Islet precursor cell (in vitro differentiated cells): Measurements from ENCODE around the gene HERC2.

Experiments
- DNase-seq: peaks from one replicate; pipeline ENCODE4 v3.0.0-alpha.2; 2018

HERC2 gene

DNA sequence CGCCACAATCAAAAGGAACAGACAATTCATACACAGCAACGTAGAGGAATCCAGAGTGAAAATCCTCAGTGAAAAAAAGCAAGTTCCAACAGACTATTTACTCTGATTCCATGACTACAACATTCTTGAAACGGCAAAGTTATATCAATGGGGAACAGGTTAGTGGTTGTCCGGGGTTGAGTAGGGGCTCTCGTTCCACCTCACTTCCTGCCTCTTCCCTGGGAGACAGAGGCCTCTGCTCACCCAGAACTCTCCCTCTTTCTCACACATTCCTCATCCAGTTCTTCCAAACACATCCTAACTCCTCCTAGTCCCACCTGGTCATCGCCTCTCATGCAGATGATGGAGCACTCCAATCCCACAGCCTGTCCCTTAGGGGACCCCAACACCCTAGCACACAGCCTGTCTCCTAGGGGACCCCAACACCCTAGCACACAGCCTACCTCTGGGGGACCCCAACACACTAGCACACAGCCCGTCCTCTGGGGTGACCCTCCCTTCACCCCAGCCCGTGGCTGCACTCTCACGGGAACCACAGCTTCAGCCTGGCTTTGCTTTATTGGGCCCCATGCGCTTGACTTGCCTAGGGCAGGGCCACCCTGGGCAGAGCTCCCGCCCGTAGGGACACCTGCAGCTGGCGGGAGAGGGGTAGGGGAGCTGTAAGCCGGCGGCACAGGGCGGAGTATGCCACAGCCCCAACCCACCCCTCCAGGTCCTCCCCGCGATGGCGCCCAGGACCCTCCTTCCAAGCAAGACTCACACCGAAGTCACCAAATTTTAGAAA is 228.0 kb downstream of the HERC2 start:
- no peak for DNase-seq

DNA sequence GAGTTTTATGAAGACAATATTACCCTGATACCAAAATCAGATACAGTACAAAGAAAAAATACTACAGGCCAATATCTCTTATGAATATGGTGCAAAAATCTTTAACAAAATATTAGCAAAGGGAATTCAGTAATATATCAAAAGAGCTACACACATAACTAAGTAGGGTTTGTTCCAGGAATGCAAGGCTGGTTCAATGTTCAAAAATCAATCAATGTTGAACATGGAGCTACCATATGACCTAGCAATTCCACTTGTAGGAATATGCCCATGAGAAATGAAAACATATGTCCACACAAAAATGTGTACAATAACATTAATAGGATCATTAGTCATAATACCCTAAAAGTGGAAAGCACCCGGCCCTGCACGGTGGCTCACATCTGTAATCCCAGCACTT is 230.7 kb downstream of the HERC2 start:
- no peak for DNase-seq

DNA sequence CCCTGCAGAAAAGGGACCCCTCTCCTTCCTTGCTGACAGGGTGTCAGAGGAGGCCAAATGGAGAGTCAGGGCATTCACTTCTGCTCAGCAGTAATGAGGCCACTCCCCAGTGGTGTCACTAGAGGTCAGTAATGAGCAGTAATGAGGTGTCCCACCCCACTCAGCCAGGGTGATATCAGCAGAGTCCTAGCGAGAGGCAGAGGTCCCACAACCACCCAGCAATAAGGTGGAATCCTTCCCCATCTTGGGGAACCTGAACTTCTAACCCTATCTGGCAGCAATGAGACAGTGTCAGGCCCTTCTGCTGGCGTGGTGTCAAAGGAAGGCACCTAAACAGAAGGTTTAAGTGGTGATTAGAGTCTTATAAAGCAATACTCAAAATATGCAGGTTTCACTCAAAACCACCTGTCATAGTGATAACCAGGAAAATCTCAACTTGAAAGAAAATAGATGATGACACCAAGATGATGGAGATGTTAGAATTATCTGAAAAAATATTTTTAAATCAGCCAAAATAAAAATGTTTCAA is 235.7 kb downstream of the HERC2 start:
- peak; percentile 81 for DNase-seq

DNA sequence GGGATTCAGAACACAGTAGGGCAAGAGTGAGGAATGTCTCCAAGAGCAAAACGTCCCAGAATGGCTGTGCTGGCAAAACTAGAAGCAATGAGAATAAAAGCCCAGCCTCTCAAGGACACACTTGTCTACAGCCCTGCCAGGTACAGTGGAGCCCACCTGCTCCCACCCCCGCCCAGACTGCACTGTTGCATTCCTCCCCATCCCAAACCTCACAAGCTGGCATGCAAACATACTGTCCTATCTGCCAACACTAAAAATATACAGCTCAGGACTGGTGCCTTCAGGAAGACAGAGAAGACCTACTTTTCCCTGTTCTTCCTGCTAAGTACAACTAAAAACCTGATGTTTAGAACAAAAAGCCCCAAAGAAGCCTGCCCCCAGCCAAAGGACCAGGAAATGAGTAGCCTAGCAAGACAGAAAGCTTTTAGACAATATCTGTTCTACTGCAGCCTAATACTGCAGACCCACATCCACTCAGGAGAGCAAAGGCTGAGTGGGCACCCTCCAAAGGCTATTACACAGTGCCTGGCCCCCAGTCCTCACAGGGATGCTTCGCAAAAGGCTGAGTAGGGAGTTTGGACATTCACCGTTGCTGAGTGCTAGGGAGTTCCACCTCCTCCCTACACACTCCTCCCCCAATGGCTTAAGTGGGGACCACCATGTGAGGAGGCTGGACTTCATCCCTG is 236.3 kb downstream of the HERC2 start:
- no peak for DNase-seq

DNA sequence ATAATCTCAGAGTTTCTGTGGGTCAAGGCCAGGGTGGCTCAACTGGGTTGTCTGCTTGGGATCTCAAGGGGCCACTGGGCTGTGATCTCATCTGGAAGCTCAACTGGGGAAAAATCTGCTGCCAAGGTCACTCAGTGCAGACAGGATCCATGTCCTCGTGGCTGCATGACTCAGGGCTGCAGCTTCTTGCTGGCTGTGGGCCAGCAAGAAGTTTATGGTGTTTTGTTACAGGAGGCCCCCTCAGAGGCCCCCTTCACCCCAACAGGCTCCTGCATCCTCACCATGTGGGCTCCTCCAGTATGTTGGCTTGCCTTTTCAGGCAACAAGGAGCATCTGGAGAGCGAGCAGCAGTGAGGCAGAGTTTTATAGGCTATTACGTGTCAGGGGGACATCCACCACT is 237.4 kb downstream of the HERC2 start:
- no peak for DNase-seq

DNA sequence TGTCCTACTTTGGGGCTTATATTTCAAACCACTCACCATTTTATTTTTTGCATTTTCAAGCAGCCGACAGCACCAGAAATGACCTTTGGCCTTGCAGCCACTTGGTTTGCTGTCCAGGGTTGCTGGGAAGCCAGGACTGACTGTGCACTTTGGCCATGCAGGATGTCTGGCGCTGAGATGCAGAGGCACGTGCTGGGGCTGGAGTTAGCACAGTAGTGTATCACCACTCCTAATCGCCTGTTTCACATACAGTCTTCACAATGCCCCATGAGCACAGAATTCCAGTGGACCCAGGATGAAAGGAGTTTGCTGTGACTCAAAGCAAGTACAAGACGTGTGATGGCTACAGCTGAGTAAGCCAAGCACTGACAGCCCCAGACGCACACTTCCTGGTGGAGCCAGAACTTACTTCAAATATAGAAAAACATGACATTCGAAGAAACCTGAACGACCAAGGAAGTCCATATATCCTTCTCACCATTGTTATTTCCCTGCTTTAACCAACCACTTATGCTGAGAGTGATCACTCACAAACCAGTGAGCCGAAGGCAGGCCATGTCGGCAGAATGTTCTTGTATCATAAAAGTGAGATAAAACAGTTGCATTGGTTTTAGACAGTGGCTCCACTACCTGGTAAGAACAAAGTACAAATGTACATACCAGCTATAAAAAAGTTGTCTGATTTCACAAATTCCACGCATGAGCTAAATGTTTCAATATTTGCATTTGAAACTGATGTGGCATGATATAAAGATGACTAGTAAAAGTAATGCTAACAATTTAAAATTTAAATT is 238.9 kb downstream of the HERC2 start:
- no peak for DNase-seq

DNA sequence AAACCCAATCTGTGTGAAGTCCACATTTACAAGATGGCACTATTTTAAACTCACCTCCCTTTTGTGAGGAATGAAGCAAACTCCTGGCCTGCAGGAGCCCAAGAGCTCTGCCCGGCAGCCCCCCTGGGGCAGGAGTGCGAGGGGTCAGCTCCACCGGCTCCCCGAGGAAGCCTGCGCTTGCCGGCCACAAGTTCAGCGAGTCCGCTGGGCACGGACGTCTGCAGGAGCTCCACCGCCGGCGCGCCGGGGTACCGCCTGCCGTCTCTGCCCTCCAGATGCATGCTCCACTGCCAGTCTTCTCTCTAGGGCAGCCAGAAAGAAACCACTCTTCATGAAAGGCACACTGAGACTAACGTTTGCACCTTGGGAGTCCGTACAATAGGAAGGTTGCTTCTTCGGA is 240.4 kb downstream of the HERC2 start:
- no peak for DNase-seq

DNA sequence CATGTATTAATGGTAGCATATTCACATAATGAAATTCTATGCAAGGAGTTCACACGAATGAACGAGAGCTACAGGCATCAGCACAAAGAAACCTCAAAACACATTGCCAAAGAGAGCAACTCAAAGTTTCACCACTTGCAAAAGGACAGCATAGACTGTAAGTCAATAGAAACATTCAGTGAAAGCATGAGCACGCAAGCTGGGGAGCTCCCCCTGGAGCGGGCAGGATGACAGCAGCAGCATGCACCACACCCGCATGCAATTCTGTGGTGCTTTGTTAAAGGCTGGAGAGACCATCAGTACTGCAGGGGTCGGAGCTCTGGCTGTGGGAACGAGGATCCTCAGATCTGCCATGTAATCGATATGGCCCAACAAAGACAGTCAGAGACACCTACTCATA is 241.6 kb downstream of the HERC2 start:
- no peak for DNase-seq

DNA sequence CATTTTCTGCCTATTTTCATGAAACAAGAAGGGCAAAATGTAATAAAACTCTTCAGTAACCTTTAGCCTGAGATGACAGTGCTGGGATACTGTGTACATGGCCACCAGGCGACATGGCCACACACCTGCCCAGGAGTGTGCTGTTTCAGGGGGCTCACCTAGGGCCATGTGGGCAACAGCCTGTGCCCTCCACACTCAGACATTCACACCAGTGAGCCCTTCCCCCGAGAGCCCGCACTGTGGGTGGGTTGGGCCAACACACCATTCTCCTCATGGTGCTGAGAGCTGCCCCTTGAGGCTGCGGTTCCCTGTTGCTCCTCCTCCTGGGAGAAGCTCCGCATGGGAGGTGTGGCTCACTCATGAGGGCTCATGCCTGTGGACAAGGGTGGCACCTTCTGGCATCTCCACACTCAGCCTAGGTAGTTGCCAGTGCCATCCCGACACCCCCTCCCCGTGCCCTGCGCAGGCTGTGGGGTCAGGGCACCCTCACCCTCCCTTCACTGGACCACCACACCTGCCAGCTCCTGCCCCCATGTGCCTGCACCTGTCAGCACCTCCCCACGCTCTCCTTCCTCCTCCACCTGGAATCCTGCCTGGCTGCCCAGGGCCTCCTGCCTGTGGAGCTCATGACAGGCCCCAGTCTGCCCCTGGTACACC is 242.5 kb downstream of the HERC2 start:
- DNase-seq = no peak

DNA sequence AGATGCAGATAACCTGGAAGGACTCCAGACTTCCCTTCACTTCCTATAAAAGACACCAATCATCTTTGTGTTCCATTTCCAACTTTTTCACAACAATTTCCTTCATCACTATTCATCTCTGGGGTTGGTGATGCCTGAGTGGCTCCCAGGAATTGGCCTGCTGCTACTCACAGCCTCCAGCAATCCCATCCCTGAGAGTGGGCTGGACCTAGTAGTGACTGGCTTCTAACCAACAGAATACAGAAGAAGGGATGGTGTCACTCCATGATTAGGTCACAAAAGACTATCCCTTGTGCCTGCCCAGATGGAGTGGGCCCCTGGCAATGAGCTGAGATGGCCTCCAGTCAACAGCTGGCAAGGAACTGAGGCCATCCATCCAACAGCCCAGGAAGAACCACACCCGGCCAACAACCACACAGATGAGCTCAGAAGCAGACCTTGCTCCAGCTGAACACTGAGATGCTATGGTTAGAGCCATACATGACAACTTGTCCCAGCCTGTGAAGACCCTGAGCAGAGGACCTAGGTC is 243.7 kb downstream of the HERC2 start:
- DNase-seq = no peak

DNA sequence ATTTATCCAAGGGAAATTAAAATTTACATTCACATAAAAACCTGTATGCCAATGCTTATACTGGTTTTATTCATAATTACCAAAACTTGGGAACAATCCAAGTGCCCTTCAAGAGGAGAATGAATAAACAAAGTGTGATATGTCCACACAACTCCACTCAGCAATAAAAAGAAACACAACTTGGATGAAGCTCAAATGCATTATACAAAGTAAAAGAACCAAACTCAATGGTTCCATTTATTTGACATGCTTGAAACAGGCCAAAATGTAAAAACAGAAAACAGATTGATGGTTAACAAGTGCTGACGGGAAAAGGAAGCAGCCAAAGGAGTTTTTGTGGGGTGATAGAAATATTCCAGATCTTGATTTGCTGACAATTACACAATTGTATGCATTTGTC is 246.4 kb downstream of the HERC2 start:
- no peak for DNase-seq

DNA sequence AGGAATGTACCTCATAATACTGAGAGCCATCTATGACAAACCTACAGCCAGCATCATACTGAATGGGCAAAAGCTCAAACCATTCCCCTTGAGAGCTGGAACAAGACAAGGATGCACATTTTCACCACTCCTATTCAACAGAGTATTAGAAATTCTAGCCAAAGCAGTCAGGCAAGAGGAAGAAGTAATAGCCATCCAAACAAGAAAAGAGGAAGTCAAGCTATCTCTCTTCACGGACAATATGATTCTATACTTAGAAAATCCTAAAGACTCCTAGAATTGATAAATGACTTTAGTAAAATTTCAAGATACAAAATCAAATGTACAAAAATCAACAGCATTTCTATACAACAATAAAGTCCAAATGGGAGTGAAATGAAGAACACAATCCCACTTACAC is 253.0 kb downstream of the HERC2 start:
- no peak for DNase-seq

DNA sequence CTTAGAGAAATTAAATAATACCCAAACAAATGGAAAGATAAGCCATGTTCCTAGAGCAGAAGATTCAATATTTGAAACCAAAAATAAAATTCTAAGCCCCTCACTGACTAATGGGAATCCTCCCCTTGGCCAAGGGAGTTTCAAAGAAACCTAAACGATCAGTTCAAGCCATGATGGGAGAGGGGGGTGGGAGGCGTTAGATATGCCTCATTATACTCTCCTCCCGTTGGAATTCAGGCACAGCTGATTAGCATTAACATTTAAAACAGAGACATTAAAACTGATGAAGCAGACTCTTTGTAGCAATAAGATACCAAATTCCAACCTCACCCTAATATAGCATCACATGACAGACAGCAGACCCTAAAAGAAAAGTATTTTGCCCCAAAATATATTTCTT is 255.7 kb downstream of the HERC2 start:
- DNase-seq = no peak
